Nephron progenitor cell (in vitro differentiated cells): ENCODE data around the gene NEFH.

Experiments used
- DNase-seq: peaks from one replicate; pipeline ENCODE4 v3.0.0; 2021
- H3K27ac Mint-ChIP-seq: 2 replicates; pipeline ENCODE4 v1.8.0; 2021; ENCODE audit warnings: mild to moderate bottlenecking, moderate library complexity, mixed read lengths
- H3K27me3 Mint-ChIP-seq: 2 replicates; pipeline ENCODE4 v1.8.0; 2021; ENCODE audit warnings: mild to moderate bottlenecking, low read depth, mixed read lengths; ENCODE audit not compliant: poor library complexity
- H3K36me3 Mint-ChIP-seq: 2 replicates; pipeline ENCODE4 v1.8.0; 2021; ENCODE audit warnings: low read depth, mixed read lengths
- H3K4me1 Mint-ChIP-seq: 2 replicates; pipeline ENCODE4 v1.8.0; 2021; ENCODE audit warnings: mixed read lengths
- H3K4me3 Mint-ChIP-seq: 2 replicates; pipeline ENCODE4 v1.8.0; 2021; ENCODE audit warnings: mild to moderate bottlenecking, moderate library complexity, mixed read lengths
- H3K9me3 Mint-ChIP-seq: 2 replicates; pipeline ENCODE4 v1.8.0; 2021; ENCODE audit warnings: mild to moderate bottlenecking, moderate library complexity, mixed read lengths
- TF ChIP-seq, protein P1 (sequence below): fragments of 200-600 bp; sonication (generic); IDR thresholded peaks from 2 replicates; pipeline ENCODE4 v1.5.0; 2021; ENCODE audit warnings: antibody characterized with exemption

Gene NEFH

DNA sequence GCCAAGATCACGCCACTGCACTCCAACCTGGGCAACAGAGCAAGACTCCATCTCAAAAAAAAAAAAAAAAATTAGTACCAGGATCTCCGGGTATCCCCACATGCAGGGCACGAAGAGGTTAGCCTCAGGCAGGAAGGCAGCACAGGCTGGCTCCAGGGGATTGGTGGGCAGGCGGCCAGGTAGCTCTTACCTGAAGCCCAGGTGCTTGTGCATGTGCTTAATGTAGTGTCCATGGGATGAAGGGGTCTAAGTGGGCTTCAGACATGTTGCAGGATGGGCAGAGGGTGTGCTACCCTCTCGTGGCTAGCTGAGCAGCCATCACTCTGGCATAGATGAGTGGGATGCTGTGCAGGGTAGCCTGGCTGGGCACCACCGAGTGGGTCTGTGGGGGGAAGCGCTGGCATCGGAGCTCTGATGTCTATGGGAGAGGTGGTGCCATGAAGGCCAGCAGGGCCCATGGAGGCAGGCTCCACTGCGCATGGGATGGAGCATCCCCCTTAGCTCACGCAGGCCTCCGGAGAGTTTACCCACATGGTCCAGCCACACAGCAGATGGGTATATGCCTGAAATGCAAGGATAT is 30.6 kb upstream of the NEFH start:
- Mint-ChIP-seq H3K36me3 (no peaks in the 10 kb centered on the region), H3K27me3 (peaks cover 20% of the 10 kb centered on the region), H3K27ac (no peak overlapping the region), H3K4me3 (no peak overlapping the region), H3K4me1 (peaks cover 3% of the 10 kb centered on the region), H3K9me3 (no peaks in the 10 kb centered on the region)
- TF ChIP-seq, protein P1, sequence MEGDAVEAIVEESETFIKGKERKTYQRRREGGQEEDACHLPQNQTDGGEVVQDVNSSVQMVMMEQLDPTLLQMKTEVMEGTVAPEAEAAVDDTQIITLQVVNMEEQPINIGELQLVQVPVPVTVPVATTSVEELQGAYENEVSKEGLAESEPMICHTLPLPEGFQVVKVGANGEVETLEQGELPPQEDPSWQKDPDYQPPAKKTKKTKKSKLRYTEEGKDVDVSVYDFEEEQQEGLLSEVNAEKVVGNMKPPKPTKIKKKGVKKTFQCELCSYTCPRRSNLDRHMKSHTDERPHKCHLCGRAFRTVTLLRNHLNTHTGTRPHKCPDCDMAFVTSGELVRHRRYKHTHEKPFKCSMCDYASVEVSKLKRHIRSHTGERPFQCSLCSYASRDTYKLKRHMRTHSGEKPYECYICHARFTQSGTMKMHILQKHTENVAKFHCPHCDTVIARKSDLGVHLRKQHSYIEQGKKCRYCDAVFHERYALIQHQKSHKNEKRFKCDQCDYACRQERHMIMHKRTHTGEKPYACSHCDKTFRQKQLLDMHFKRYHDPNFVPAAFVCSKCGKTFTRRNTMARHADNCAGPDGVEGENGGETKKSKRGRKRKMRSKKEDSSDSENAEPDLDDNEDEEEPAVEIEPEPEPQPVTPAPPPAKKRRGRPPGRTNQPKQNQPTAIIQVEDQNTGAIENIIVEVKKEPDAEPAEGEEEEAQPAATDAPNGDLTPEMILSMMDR = no peak
- DNase-seq = no peak

DNA sequence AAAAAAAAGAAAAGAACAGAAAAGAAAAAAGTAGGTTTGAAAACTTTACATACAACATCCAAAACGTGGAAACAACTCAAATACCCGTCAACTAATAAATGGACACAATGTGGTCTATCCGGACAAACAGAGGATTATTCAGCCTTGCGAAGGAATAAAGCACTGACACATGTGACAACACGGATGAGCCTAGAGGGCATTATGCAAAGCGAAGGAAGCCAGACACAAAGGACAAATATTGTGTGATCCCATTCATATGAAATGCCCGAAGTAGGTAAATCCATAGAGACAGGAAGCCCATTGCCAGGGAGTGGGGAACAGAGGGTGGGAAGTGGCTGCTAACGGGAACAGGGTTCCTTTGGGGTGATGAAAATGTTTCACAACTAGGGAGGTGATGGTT is 29.8 kb upstream of the NEFH start:
- no peaks in the 10 kb centered on the region for H3K9me3 Mint-ChIP-seq
- no peaks in the 10 kb centered on the region for H3K36me3 Mint-ChIP-seq
- peaks cover 20% of the 10 kb centered on the region for H3K27me3 Mint-ChIP-seq
- H3K4me3 Mint-ChIP-seq = no peak overlapping the region
- TF ChIP-seq, protein P1 = no peak
- no peak for DNase-seq
- H3K4me1 Mint-ChIP-seq = peaks cover 9% of the 10 kb centered on the region
- no peak overlapping the region for H3K27ac Mint-ChIP-seq

DNA sequence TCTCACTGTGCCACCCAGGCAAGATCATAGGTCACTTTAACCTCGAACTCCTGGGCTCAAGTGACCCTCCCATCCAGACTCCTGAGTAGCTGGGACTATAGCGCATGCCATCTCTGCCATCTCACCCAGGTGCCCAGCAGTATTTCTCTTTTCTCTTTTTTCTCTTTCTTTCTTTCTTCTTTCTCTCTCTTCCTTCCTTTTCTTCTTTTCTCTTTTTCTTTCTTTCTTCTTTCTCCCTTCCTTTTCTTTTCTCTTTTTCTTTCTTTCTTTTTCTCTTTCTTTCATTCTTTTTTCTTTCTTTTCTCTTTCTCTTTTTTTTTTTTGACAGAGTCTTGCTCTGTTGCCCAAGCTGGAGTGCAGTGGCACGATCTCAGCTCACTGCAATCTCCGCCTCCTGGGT is 28.2 kb upstream of the NEFH start:
- Mint-ChIP-seq H3K27me3 (peaks cover 17% of the 10 kb centered on the region), H3K36me3 (no peaks in the 10 kb centered on the region), H3K4me3 (no peak overlapping the region), H3K4me1 (peaks cover 24% of the 10 kb centered on the region), H3K27ac (no peak overlapping the region), H3K9me3 (no peaks in the 10 kb centered on the region)
- TF ChIP-seq, protein P1 = no peak
- no peak for DNase-seq

DNA sequence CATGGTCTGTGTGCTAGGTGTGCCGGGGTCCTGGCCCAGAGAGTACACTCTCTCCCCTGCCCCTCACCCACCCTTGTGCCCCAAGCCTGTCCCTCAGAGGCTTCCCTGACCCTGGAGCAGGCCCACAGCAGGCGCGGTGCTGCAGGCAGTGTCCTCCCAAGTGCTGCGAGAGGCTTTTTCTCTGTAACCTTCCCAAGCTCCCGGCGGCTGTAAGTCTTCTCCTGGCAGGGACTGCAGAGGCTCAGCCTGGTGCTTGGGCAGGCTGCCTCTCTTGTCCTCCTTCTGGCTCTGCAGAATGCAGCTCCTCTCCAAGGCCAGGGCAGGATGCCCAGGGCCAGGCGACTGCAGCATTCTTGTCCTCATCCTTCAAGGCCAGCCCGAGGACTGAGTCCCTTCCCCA is 25.7 kb upstream of the NEFH start:
- peaks cover 8% of the 10 kb centered on the region for H3K27me3 Mint-ChIP-seq
- no peak overlapping the region for H3K27ac Mint-ChIP-seq
- H3K4me3 Mint-ChIP-seq = no peak overlapping the region
- DNase-seq = no peak
- peaks cover 36% of the 10 kb centered on the region for H3K4me1 Mint-ChIP-seq
- TF ChIP-seq, protein P1 = no peak
- H3K36me3 Mint-ChIP-seq = no peaks in the 10 kb centered on the region
- H3K9me3 Mint-ChIP-seq = no peaks in the 10 kb centered on the region

DNA sequence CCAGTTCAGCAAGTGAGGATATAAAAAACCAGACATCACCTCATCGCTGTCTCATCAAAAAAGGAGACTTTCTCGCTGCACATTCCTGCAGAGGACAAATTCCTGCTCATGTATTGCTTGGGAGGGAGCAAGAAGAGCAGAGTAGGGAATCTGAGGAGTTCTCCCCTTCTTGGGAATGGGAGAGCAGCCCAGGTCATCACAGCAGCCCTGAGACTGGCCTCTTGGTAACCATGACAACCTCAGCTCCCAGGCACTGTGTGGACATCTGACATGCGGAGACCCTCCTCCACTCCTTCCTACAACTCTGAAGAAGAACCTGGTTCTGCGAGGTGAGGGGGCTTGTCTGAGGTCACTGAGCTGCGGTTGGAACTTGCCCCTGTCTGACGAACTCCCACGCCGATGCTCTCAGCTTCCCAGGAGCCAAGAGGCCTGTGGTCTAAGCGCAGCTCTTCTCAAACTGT is 23.8 kb upstream of the NEFH start:
- DNase-seq = peak; percentile 56
- no peaks in the 10 kb centered on the region for H3K36me3 Mint-ChIP-seq

DNA sequence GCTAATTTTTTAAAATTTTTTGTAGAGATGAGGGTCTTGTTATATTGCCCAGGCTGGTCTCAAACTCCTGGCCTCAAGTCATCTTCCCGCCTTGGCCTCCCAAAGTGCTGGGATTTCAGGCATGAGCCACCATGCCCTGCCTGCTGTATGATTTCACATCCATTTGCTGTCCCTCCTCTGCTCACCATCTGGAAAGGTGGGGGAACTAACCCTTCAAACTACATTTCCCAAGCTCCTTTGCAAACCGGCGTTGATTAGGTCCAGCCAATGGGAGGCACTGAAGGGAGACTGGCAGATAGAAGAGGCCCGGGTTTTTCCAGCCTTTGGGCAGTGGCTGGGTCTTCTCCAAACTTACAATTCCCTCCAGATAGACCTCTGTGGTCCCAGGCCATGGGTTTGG is 22.3 kb upstream of the NEFH start:
- Mint-ChIP-seq H3K27me3 (no peaks in the 10 kb centered on the region), H3K27ac (peak overlapping the region; percentile 97), H3K4me1 (peaks cover 36% of the 10 kb centered on the region), H3K36me3 (no peaks in the 10 kb centered on the region), H3K9me3 (no peaks in the 10 kb centered on the region), H3K4me3 (peak overlapping the region; percentile 68)
- peak; percentile 38 for DNase-seq
- TF ChIP-seq, protein P1 = no peak

More for the DNA sequence above, 23.8 kb upstream of the NEFH start:
- TF ChIP-seq, protein P1 = no peak
- Mint-ChIP-seq H3K9me3 (no peaks in the 10 kb centered on the region), H3K4me1 (peaks cover 36% of the 10 kb centered on the region), H3K4me3 (peak overlapping the region; percentile 15), H3K27me3 (peaks cover under 1% of the 10 kb centered on the region), H3K27ac (peak overlapping the region; percentile 97)
